Activated CD4-positive, CD25-positive, alpha-beta regulatory T cell treated with anti-CD3 and anti-CD28 coated beads, Interleukin-2, amount 50 U/mL, for 72 hours (primary cell): ENCODE results near the gene GPN2.
"Not testable (repeated sequence)": the region's sequence is repeated elsewhere in the genome, so short reads cannot be mapped to it uniquely, and the experiment has no call there.

Experiments
- DNase-seq: peaks from one replicate; pipeline ENCODE4 v3.0.0; 2021

The GPN2 gene

DNA sequence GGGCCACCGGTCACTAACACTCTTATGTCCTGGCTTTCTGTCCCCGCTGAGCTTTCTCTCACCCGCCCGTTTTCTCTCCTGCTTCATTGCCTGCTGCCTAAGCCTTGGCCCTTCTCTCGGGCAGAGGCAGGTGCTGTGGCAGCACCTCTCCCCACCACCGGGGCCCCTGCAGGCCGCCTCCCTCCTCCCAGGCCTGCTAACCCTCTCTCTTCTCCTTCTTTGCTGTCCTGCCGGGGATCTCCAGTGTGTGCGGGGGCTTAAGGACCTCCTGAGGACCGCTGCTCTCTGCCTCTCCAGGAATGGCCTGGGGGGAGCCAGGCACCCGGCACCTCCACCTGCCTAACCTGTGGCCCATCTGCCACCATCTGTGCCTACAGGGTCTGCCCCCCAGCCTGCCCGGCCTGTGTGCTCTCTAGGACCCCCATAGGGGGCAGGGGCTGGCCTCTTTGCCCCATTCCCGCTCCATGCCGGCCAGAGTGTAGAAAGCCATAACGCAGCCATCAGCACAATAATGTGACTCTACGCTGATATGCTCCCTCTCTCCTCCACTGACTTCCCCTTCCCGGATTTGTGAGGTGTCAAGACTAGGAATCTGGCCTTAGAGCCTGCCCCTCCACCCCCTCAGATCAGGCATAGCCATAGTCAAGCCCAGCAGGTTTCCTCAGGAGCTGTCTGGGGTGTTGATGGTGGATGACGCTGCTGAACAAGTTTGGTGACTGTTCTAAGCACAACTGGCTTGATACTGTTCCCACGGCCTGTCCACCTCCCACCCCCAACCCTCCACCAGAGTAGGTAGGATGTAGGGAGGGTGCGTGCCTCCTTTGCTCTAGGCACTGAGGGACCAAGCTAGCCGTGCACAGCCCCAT lies 33.2 kb downstream of the GPN2 start:
- DNase-seq = no peak

DNA sequence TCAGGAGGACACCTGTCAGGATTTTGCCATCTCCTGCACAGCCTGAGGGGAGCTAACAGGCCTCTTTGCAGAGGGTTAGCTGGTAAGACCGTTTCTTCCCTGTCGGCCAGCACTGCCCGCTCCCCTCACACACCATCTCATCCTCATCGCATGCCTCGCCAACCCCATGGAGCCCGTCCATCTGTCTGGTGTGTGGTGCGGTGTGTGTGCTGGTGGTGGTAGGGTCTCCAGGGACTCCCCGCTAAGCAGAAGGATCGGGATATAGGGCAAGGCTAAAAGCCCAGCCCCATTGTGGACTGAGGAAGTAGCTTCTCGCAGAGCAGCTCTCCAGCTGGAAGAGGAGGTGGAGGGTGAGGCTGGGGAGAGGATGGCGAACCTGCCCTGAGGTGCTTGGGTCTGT lies 33.9 kb downstream of the GPN2 start:
- no peak for DNase-seq

DNA sequence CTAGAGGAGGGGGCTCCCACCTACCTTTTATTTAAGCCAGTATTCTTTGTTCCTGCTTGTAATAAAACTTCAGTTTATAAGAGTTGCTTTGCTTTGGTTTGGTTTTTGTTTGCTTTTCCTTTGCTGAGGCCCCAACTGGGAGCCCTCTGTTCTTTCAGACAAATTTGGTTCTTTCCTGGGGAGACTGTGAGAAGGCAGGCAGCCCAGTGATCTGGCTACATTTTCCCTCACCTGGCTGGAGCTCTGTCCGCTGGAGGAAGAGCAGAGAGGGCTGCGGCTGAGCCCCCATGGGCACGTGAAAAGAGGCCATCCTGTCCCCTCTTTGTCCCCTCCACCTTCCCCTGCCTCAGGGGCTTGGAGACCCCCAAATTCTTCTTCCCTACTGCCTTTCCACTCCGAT lies 34.4 kb downstream of the GPN2 start:
- no peak for DNase-seq

DNA sequence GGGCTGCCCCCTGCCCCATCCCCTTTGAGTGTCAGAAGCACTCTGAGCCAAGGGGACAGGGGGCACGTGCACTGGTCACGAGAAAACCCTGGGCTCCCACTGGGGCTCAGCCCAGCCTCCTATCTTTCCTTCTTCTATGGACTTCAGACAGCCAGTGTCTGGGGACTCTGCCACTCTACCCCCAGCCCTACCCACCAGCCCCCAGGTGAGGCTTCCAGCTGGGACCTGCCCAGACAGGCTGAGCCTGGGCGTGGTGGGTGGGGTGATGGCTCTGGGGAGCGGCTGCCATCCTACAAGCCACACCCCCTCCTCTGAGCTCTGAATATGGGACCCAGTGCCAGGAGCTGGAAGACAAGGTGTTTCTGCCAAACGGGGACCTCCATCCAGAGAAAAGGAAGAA lies 35.2 kb downstream of the GPN2 start:
- DNase-seq = no peak

DNA sequence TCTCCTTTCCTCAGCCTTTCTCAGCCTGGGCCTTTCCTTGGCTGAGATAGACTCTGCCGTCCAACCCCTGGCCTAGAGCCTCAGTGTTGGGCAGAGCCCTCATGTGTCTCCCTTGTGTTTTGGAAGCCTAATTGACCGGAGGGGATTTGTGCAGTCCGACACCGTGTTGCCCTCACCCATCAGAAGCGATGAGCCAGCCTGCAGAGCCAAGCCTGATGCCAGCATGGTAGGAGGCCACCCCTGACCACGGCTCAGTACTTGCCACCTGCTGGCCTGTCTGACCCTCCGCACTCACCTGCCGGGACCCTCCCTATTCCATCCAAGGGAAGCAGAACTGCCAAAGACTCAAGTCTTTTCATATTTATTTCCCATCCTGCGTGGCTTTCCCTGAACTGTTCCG lies 36.5 kb downstream of the GPN2 start:
- DNase-seq = no peak

DNA sequence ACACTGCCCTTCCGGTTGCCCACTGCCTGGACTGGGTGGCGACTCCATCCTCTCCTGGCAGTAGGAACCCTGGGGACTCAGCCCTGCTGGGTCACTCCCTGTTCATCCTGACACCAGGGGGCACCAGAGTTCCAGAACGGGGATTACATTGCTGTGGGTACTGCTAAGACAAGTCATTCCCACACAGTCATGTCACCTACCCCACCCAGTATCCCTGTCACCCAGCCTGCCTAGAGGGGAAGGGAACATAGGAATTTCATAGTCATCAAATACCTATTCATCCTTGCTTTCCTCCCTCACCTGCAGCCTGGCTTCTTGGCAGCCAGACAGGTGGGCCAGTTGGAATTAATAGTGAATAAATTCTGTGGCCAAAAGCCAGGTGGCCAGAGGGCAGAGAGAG lies 36.9 kb downstream of the GPN2 start:
- peak; percentile 71 for DNase-seq

DNA sequence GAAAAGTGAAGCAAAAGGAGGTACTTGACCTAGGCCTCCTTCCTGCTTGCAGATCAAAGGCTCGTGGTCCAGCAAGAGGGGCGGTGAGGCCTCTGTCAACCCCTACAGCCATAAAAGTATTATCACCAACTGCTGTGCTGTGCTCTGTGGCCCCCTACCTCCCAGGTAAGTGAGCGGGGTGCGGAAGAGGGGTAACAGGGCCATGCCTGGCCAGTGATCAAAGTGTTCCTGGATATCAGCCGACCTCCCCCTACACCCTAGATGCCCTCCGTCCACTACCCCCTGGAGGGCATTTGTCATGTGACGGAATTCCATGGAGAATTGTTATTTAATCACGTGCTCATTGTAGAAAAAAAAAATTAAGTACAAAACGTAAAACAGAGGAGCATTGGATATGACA lies 37.4 kb downstream of the GPN2 start:
- DNase-seq = no peak

DNA sequence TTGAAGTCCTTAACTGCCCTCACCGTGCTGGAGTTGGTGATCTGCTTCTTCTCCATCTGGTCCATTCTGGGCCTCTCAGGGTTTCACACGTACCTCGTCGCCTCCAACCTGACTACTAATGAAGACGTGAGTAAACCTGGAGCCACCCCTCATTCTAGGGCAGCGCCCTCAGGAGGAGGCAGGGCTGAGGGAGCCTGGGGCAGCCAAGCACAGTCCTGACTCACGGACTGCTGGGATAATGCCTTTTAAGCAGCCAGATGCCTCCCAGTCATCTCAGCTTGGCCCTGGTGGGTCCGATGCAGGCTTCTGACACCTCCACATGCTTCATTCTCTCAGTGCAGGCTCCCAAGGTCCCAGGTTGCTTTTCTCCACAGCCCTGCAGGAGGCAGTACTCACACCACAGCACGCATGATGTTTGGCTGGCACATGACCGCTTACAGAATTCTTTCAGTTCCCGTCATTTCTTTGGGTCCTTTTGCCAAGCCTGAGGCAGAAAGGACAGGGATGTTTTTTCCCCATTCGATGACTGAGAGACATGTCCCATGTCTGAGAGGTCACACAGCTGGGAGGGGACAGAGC lies 38.9 kb downstream of the GPN2 start:
- DNase-seq = no peak

DNA sequence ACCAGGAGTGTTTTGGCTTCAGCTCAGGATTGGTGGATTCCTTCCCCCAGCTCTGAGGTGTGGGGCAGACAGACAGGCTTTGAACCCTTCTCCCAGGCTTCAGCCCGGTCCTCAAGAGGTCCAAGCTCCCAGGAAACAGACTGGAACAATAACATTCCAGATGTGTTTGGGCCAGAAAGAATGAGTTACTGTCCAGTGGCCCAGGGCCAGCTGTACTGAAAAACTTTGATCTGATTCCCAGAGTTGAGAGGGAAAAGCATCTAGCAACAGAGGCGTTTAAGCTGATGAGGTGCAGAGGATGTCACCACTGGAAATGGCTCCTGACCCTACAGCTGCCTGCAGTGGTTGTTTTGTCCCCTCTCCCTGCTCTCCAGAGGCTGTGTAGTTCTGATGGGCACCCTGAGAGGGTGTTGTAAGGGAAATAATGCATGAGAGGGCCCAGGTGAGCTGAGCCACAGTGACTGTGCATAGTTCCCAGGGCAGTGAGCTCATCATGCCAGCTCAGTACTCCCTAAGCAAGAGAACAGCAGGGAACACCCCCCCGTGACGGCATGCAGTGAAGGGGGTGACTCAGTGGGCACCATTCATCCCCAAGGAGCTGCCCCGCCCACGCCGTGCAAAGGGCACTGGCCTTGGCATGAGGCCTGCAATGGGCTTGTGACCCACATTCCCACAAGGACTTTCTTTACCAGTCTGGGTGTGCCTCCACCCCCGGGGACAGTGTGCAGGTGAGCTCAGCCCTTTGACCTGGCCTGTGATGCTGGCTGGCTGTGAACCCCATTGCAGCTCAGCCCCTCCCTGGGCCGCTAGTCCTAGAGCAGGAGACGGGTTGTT lies 40.9 kb downstream of the GPN2 start:
- DNase-seq = no peak

DNA sequence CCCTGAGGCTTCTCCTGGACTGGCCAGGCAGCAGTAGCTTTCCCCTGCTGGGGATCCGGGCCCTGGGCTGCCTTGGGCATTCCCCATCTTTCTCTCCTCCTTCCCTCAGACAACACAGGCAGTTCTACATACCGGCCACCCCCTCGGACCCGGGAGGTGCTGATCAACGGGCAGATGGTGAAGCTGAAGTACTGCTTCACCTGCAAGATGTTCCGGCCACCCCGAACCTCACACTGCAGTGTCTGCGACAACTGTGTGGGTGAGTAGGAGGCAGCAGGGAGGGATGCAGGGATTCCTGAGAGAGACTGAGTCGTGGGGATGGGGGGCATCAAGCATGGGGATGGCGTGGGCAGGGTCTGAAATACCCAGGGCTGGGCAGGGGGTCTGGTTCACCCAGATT lies 41.6 kb downstream of the GPN2 start:
- no peak for DNase-seq

DNA sequence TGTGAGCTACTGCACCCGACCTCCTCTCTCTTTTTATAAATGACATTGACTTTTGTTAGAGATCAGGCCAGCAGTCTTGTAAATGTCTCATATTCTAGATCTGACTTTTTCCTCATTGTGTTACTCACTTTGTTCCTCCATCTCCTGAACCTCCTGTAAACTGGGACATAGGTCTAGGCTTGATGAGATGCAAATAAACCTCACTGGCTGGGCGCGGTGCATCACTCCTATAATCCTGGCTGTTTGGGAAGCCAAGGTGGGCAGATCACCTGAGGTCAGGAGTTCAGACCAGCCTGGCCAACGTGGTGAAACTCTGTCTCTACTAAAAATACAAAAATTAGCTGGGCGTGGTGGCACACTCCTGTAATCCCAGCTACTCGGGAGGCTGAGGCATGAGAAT lies 42.3 kb downstream of the GPN2 start:
- not testable (repeated sequence) for DNase-seq

DNA sequence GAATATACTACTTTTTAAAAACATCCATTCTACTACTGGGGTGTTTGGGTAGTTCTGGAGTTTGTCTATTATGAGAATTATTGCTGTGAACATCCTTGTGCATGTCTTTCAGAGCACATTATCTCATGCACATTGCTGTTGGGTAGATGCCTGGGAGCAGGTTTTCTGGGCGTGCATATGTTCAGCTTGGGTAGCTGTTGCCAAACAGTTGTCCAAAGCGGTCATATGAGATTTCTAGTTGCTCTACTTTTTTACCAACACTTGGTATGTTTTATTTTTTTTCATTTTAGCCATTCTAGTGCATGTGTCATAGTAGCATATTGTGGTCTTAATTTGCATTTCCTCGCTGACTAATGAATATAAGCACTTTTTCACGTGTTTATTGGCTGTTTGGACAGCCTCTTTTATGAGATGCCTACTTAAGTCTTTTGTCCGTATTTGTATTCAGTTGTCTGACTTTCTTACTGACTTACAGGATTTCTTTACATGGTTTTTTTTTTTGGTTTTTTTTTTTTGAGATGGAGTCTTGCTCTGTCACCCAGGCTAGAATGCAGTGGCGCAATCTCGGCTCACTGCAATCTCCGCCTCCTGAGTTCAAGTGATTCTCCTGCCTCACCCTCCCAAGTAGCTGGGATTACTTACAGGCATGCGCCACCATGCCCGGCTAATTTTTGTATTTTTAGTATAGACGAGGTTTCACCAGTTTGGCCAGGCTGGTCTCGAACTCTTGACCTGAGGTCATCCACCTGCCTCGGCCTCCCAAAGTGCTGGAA lies 45.5 kb downstream of the GPN2 start:
- no peak for DNase-seq

DNA sequence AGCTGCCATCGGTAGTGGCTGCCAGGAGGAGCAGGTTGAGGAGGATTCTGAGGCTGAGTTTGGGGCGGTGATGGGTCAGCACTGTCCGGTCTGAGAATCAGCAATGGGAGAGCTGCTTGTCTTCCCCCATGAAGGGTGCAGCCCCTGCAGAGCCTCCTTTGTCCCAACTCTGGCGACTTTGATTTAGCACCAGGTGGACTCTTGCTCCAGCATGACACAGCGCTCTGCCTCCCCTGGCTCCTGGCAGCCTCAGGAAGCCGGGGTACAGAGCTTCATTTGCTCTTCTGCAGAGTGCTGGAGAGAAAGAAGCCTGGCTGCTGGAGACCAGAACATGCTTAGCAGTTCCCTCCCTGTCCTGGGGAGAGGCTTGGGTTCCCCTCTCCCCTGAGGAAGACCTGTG lies 50.3 kb downstream of the GPN2 start:
- DNase-seq = no peak

DNA sequence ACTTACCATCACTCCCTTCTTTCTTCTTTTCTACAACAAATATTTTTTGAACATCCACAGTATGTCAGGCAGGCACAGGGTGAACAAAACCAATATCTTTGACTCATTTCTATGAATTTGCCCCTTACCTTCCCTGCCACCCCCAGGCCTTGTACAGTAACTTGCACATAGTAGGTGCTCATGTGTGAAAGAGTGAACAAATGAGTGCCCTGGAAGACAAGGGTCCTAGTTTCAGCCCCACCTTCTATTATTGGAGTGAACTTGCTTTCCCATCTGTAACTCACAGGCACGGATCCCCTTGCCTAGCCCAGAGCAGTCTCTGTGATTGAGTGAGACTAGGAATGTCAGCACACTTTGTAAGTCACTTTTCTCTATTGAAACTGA lies 50.8 kb downstream of the GPN2 start:
- no peak for DNase-seq

DNA sequence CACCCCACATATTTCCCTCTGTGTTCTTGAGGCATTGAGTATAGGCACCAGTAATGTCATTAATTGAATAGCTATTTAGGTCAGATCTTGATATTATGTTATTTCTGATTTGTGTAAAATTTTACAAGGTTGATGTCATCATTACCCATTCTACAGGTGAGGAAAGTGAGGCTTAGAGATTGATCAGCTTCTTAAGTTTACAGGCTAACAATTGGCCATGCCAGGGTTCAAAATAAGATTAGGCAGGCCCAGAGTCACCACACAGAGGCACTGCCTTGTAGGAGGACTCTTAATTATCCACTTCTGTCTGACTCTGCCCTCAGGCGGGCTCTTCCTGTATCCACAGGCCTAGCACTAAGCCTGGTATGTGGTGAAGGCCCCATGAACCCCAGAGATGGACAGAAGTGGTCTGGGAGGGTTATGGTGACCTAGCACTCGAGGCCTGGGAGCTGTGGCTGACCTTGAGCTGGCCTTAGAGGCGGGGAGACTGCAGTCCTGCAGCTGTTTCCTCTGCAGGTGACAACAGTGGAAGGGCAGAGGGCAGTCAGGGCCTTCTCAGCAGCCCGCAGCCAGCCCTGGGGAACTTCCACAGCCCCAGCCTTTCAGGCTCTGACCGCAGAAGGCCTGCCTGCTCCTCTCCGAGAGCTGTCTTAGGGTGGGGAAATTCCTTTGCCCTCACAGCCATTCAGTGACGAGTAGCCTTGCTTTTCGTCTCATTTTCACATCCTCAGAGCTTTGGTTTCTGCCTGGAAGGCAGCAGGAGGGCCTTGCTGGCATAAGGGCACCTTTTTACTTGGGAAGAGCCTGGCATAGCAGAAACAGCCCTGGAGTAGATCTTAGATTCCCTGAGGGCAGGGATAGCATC lies 51.4 kb downstream of the GPN2 start:
- peak; percentile 60 for DNase-seq

DNA sequence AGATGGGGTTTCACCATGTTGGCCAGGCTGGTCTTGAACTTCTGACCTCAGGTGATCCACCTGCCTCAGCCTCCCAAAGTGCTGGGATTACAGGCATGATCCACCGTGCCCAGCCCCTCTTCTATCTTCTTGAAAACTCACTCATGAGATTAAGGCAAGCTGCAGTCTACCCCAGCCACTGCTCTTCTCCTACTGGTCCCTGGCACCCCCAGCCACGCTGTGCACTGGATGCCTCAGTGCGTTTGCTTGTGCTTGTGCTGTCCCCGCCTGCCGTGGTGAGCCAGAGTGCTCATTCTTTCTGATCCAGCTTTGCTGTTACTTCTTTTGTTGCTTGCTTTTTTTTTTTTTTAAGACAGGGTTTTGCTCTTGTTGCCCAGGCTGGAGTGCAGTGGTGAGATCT lies 52.4 kb downstream of the GPN2 start:
- DNase-seq = not testable (repeated sequence)

DNA sequence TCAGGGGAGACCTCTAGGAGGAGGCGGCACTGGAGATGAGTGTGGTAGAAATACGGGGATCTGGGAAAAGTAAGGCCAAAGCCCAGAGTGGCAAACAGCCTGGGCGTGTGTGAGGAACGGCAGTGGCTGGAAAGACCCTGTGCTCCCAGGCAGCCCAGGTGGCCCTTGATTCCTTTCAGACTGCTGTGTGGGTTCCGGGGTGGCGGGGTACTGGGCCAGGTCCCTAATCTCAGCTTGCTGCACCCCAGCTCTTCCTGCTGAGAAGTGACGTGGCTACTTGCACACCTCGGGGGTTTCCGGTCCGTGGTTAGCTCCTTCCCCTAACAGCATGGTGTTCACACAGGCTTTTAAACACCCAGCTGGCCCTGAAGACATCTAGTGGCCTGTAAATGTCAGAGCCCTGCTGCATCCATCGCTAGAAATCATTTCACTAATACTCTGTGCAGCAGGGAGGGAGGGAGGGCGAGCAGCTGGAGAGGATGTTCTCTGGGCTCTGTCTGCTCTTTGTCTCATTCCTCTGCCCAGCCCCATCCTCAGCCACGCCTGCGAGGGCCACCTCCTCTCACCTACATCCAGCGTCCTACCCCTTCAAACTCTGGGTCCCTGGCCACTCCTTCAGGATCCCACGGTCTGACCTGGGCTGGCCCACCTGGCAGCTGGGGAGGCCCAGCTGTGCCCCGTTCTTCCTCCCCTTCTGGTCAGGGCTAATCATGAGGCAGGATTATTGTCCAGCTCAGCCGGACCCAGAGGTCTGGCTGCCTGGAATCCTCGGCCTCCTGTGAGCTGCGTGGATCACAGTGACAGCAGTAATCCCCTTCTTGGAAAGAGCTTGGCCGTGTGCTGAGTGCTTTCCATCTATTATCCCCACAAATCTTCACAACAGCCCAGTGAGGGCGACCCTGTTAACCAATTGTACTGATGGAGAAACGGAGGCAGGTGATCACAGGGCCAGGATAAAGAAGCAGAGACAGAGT lies 56.4 kb downstream of the GPN2 start:
- peak; percentile 77 for DNase-seq

DNA sequence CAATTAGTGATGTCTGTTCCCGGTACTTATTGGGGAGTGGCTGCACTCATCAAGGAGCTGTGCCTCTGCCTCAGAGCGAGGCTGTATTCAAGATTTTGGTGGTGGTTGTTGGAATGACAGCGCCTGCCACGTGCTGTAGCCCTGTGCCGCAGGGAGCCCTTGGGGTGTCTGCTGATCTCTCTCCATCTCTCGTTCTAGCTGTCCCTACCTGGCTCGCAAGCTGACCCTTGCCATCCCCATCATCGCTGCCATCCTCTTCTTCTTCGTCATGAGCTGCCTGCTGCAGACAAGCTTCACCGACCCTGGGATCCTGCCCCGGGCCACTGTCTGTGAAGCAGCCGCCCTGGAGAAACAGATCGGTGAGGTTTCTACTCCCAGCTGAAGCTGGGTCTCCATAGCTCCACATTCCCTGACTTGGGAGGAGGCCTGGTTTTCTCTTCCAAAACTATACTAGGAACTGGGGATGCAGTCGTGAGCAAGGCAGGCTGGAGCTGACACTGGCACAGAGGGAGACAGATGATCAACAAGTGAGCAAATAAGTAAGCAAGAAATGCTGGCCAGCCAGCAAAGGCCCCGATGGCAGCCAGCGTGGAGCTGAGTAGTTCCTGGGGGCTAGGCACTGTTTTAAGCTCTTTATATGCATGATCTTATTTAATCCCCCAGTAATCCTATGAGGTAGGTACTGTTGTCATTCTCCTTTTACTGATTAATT lies 57.7 kb downstream of the GPN2 start:
- no peak for DNase-seq

DNA sequence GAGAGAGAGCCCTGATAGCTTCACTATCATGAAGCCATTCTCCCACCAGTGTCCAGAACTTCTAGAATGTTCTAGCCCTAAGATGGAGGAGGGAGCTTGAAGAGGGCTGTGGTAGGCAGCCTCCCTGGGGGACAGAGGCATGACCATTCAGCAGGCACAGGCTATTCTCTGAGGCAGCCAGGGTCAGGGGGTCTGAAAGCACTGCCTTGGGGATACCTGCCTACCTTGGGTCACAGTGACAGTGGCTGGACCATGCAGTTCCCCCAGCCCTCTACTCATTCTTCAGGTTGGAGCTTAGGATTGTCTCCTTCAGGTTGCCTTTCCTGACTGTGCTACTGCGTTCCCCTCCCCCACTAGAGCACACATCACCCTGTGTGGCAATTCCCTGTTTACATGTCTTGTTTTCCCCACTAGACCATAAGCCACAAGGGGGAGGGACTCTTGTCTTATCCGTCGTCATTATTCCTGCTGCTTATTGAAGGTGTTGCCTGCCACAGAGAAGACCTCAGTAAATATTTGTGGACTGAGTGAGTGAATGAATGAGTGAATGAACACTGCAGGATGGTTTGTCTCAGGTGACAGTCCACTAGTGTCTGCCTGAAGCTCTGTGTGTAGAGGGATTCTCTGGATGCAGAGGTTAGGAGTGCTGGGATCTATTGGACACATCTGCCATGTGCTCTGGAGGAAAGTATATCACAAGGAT lies 58.4 kb downstream of the GPN2 start:
- no peak for DNase-seq

DNA sequence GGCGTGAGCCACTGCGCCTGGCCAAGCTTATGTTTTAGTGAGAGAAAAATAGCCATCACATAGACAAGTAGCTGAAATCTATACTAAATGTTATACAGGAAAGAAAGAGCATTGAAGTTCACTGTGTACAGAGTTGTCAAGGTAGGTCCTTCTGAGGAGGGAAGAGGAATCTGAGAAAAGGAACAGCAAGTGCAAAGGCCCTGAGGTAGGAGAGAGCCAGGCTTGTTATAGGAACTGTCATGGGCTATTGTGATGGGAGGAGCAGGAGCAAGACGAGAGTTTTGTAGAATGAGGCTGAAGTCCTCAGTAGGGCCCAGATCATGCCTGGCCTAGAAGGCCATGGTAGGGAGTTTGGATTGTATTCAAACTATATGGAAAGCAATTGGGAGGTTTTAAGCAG lies 59.0 kb downstream of the GPN2 start:
- DNase-seq = no peak
